Gastrocnemius medialis (tissue), 4 donors: ENCODE results near the gene LPAR1. TPM values are rescaled to one million over a fixed set of nuclear protein-coding genes. Genes with fewer than 3 reads are reported as not detected.

Source experiments
- ATAC-seq, 2 donors: fragments of 150-250 bp; one replicate each; pipeline ENCODE4 v1.9.1; 2016
- DNase-seq, 2 donors: peaks; one replicate each; pipeline ENCODE4 v3.0.0-alpha.2; 2019
- H3K27ac ChIP-seq, 4 donors: fragments of 200-600 bp; sonication (generic); 1 replicate in 1 of 4; 2 replicates in 3 of 4; pipeline ENCODE4 v1.5.1; 2016 to 2018; ENCODE audit warnings: mild to moderate bottlenecking in 2 of 4, moderate library complexity in 1 of 4
- H3K27me3 ChIP-seq, 3 donors: fragments of 200-600 bp; sonication (generic) in 2 of 3; 1 replicate in 1 of 3; 2 replicates in 2 of 3; pipeline versions ENCODE4 v1.5.1 to v1.6.0; 2016 to 2019; ENCODE audit warnings: mild to moderate bottlenecking in 1 of 3, moderate library complexity in 1 of 3
- H3K36me3 ChIP-seq, 2 donors: fragments of 200-600 bp; sonication (generic) in 1 of 2; one replicate each; pipeline ENCODE4 v1.5.1; 2017 to 2018
- H3K4me1 ChIP-seq, 2 donors: fragments of 200-600 bp; sonication (generic) in 1 of 2; one replicate each; pipeline ENCODE4 v1.5.1; 2016 to 2017; ENCODE audit warnings: mild to moderate bottlenecking in 2 of 2
- H3K4me3 ChIP-seq, 4 donors: fragments of 200-600 bp; sonication (generic) in 3 of 4; 1 replicate in 1 of 4; 2 replicates in 3 of 4; pipeline ENCODE4 v1.5.1; 2016 to 2019; ENCODE audit warnings: mild to moderate bottlenecking in 2 of 4
- H3K9me3 ChIP-seq, 3 donors: fragments of 200-600 bp; sonication (generic) in 2 of 3; 1 replicate in 1 of 3; 2 replicates in 2 of 3; pipeline ENCODE4 v1.5.1; 2016 to 2019
- CTCF ChIP-seq, 5 experiments: fragments of 450-650 bp in 3 of 5; fragments of 200-600 bp in 2 of 5; sonication (generic) in 2 of 5; IDR thresholded peaks in 4 of 5; conservative IDR thresholded peaks in 1 of 5; 1 replicate in 4 of 5; 2 replicates in 1 of 5; pipeline ENCODE4 v1.5.1; 2016 to 2019; ENCODE audit warnings: antibody characterized with exemption in 5 of 5, mild to moderate bottlenecking in 3 of 5, moderate library complexity in 3 of 5
- POLR2A ChIP-seq, 2 donors: fragments of 450-650 bp; IDR thresholded peaks; one replicate each; pipeline ENCODE4 v1.6.1; 2017; ENCODE audit warnings: antibody characterized with exemption in 2 of 2, mild to moderate bottlenecking in 2 of 2, moderate library complexity in 2 of 2
- in situ Hi-C, 4 donors: fragments of 200-750 bp; cut with MboI; loops; one replicate each; pipeline versions ENCODE4 v1.15.0 to v1.8.0; 2017; ENCODE audit warnings: low sequenced_read_pairs in 4 of 4
- intact Hi-C: fragments of 100-400 bp; cut with DNase I; formaldehyde crosslinking; loops from one replicate; pipeline ENCODE4 v1.15.1; 2023; ENCODE audit warnings: low total_unique reads
- total RNA-seq, 4 donors: library from RNA; depleted of rRNA; stranded (reverse); fragments of >200 nt; gene quantifications; one replicate each; pipeline versions ENCODE4 v1.1.0 to v1.2.3, GENCODE V29; 2016

Gene LPAR1
- total RNA-seq, 4 donors from 2014 or later = 5.5 to 20.2 (median 13.2) TPM

- intact Hi-C loops (no loop called here), in situ Hi-C loops (no loop called here)
- H3K27me3 ChIP-seq = no peaks in the 10 kb centered on the region
- no peaks in the 10 kb centered on the region for H3K36me3 ChIP-seq
- H3K27ac ChIP-seq = no peak overlapping the region
- no peaks in the 10 kb centered on the region for H3K9me3 ChIP-seq
- no peak for TF ChIP-seq CTCF (IDR thresholded peaks at IDR 0.05 in 4 of 5, conservative IDR thresholded peaks at IDR 0.05 in 1 of 5)
- no peak for TF ChIP-seq POLR2A (IDR thresholded peaks at IDR 0.05)
- DNase-seq = no peak
- no peak overlapping the region for H3K4me3 ChIP-seq
- no peaks in the 10 kb centered on the region for H3K4me1 ChIP-seq
- no peak for ATAC-seq
Observed at GRCh38 chr9:110950041-110950645, 88.1 kb downstream of the LPAR1 start.

GRCh38 chr9:110949081-110949480, 89.2 kb downstream of the LPAR1 start:
- Histone ChIP-seq H3K27ac (no peak overlapping the region), H3K4me1 (no peaks in the 10 kb centered on the region), H3K36me3 (no peaks in the 10 kb centered on the region), H3K27me3 (no peaks in the 10 kb centered on the region), H3K4me3 (no peak overlapping the region), H3K9me3 (no peaks in the 10 kb centered on the region)
- intact Hi-C loops (no loop called here), in situ Hi-C loops (no loop called here)
- DNase-seq = no peak
- ATAC-seq = no peak
- TF ChIP-seq POLR2A (IDR thresholded peaks at IDR 0.05) = no peak
- TF ChIP-seq CTCF (IDR thresholded peaks at IDR 0.05 in 4 of 5, conservative IDR thresholded peaks at IDR 0.05 in 1 of 5) = no peak

- in situ Hi-C loops = no loop called here
- no peak for ATAC-seq
- TF ChIP-seq CTCF (IDR thresholded peaks at IDR 0.05 in 4 of 5, conservative IDR thresholded peaks at IDR 0.05 in 1 of 5) = no peak
- no peak for TF ChIP-seq POLR2A (IDR thresholded peaks at IDR 0.05)
- H3K27me3 ChIP-seq = no peaks in the 10 kb centered on the region
- H3K9me3 ChIP-seq = no peaks in the 10 kb centered on the region
- intact Hi-C loops = no loop called here
- H3K4me1 ChIP-seq = no peaks in the 10 kb centered on the region
- no peak for DNase-seq
- no peak overlapping the region for H3K27ac ChIP-seq
- H3K4me3 ChIP-seq = no peak overlapping the region
- H3K36me3 ChIP-seq = no peaks in the 10 kb centered on the region
Observed at GRCh38 chr9:110947491-110948044, 90.7 kb downstream of the LPAR1 start.

GRCh38 chr9:110942522-110942921, 95.7 kb downstream of the LPAR1 start:
- no peaks in the 10 kb centered on the region for H3K27me3 ChIP-seq
- DNase-seq (no peak), ATAC-seq (no peak)
- H3K4me3 ChIP-seq = no peak overlapping the region
- TF ChIP-seq POLR2A (IDR thresholded peaks at IDR 0.05) = no peak
- TF ChIP-seq CTCF (IDR thresholded peaks at IDR 0.05 in 4 of 5, conservative IDR thresholded peaks at IDR 0.05 in 1 of 5) = no peak
- intact Hi-C loops = no loop called here
- in situ Hi-C loops = no loop called here
- no peaks in the 10 kb centered on the region for H3K9me3 ChIP-seq
- no peak overlapping the region for H3K27ac ChIP-seq
- H3K4me1 ChIP-seq = no peaks in the 10 kb centered on the region
- H3K36me3 ChIP-seq = no peaks in the 10 kb centered on the region
